Keratinocyte (primary cell): ENCODE measurements around the gene CRYBB1.

Experiments
- EZH2 ChIP-seq: IDR thresholded peaks from one replicate; pipeline ENCODE4 v1.6.1; 2012; ENCODE audit warnings: inconsistent platforms, mild to moderate bottlenecking, low read length, moderate library complexity
- TF ChIP-seq, protein P1 (sequence below), 3 experiments: IDR thresholded peaks in 1 of 3; conservative IDR thresholded peaks in 1 of 3; optimal IDR thresholded peaks in 1 of 3; 2 replicates in 2 of 3; 3 replicates in 1 of 3; pipeline versions ENCODE3 to v1.5.1; 2011; ENCODE audit warnings: low read length in 3 of 3, mild to moderate bottlenecking in 3 of 3, moderate library complexity in 2 of 3, control low read depth in 1 of 3, inconsistent platforms in 1 of 3; ENCODE audit not compliant: insufficient read depth in 2 of 3; ENCODE audit errors: extremely low read depth in 1 of 3

DNA sequence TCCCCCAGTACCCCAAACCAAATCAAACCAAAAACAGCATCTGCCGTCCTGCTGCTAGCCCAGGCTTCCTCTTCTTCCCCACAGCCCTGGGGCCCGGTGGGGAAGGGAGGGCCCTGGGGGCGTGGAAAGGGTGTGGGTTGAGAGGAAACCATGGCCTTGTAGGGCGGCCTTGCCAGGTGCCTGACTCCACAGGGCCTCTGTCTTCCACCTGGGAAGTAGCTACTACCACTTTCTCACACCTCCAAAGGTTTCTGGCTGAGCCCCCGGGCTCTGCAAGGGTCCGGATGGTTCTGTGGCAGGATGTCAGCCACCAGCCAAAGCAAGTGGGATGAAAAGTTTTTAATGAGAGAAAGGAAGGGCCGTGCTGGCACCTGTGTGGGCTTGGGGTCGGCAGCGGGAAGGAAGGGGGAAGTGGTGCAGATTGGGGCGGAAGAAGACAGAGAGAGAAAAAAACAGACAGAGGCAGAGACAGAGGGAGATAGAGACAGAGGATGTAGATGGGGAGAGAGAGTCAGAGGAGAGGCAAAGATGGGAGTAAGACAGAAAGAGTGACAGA lies 38.4 kb downstream of the CRYBB1 start:
- TF ChIP-seq, protein P1, sequence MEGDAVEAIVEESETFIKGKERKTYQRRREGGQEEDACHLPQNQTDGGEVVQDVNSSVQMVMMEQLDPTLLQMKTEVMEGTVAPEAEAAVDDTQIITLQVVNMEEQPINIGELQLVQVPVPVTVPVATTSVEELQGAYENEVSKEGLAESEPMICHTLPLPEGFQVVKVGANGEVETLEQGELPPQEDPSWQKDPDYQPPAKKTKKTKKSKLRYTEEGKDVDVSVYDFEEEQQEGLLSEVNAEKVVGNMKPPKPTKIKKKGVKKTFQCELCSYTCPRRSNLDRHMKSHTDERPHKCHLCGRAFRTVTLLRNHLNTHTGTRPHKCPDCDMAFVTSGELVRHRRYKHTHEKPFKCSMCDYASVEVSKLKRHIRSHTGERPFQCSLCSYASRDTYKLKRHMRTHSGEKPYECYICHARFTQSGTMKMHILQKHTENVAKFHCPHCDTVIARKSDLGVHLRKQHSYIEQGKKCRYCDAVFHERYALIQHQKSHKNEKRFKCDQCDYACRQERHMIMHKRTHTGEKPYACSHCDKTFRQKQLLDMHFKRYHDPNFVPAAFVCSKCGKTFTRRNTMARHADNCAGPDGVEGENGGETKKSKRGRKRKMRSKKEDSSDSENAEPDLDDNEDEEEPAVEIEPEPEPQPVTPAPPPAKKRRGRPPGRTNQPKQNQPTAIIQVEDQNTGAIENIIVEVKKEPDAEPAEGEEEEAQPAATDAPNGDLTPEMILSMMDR (optimal IDR thresholded peaks at IDR 0.05 in 1 of 3, IDR thresholded peaks at IDR 0.05 in 1 of 3, conservative IDR thresholded peaks at IDR 0.05 in 1 of 3; ENCODE audit: extremely low read depth in 1 of 3, insufficient read depth in 2 of 3, low read length in 3 of 3), result no peak
- TF ChIP-seq EZH2, result no peak
